Suppressor macrophage treated with lipopolysaccharide for 4 hours (primary cell): Measurements from ENCODE around the gene XYLT1.
"Not testable (repeated sequence)": the region's sequence is repeated elsewhere in the genome, so short reads cannot be mapped to it uniquely, and the experiment has no call there.

Experiments
- DNase-seq: peaks from one replicate; pipeline ENCODE4 v3.0.0-alpha.2; 2020

The XYLT1 gene

DNA sequence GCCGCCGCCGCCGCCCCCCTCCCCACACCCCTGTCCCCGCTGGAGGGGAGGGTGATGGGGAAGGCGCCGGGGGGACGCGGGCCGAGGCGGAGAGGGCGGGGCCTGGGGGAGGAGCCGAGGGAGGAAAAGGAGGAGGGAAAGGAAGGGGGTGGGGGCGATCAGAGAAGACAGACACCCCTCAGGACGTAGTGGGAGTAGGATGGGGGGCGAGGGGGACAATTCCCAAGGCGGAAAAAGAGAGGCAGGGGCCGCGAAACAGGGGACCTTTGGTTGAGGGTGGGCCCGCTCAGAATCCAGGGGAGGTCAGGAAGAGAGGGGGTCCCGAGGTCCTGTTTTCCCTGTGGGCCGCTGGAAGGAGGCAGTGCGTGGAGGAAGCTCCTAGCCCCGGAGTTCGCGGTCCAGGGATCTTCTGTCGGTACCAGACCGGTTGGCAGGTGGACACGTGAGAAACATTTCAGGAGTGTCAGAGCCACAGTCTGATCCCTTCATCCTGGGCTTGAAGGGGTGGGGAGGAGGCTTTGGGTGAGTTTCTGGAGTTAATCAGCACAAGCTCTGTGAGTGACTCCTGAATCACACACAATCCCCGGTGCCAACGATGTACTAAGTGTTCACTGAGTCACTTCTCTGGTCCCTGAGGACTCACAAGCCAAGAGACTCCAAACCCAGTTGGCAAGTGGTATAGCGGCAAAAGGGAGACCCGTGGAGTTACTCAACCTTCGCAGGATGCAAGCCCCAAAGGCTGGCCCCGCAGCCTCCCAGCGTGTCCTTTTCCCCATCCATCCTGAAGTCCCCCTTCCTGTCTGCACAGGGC, at the start of gene XYLT1:
Gene XYLT1, minus strand, starts transcription at position 53 of the 811 bp plus-strand sequence. CDS start 164 bp downstream, outside the sequence.
- DNase-seq: peak; percentile 51

GRCh38 chr16:17520111-17520510, 49.4 kb upstream of the XYLT1 start:
- no peak for DNase-seq

DNA sequence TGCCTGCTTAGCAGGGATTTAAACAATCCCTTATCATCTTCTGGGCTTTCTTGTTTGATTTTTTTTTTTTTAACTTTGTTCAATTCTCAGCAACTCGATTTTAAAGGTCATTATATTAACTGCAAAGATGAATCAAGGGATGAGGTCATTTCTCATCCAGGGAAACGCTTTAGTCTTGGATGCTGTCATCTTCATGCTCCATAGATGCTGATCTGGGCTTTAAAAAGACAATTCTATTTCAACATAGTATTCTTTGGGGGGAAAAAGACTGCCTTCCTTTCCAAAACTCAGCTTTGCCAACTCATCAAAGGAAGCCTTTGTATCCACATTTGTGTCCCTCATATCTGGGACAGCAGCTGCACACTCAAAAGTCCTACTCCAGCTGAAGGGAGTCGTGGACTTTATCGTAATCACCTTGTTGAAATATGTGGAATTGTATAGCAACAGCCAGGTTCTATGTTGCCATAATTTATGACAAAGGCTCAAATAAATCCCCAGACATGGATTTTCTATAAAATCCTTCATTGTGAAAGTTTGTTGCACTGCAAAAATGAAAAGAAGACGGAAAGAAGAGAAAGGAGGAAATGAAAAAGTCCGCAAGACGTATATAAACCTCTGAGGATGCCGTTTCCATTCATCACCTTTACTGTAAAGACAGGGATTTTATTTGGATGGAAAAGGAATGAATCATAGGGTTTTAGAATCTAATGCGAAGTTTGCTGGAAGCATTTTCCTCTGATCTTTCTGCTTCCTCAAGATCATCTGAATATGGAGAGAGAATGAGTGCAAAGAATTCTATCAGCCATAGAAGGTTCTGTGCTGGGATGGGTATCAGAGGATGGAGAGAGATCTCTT, 48.6 kb upstream of the XYLT1 start:
- DNase-seq: no peak

DNA sequence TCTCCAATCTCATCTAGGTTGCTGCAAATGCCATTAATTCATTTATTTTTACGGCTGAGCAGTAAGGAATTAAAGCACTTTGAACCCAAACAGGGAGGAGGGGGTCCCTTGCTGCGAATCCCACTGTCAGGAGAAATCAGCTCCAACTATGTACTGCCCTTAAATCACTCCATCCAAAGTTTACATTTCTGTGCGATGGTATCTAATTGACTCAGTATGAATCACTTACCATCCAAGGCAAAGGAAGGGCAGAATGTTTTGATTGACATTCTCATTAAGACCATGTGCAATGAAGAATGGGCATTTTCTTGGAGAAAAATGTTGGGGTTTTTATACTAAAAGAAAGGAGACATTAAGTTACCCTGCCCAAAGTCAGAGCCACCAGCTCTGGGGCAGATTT, 47.7 kb upstream of the XYLT1 start:
- DNase-seq: no peak

GRCh38 chr16:17515421-17516210, 44.9 kb upstream of the XYLT1 start:
- DNase-seq: no peak

- DNase-seq: no peak
Observed at GRCh38 chr16:17512636-17513220, 42.0 kb upstream of the XYLT1 start.

DNA sequence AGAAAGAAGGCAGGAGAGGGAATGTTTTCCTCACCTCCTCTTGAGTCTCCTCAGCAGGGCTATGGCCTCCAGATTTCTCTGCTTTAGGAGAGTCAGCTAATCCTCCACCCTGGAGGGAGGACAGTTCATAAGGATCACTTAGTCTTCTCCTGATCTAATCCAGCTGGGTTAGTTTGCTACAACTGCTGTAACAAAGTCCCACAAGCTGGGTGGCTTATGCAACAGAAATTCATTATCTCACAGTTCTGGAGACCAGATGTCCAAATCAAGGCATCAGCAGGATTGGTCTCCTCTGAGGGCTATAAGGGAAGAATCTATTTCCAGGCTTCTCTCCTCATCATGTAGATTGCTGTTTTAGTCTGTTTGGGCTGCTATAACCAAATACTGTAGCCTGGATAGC, 40.6 kb upstream of the XYLT1 start:
- DNase-seq: no peak

- no peak for DNase-seq
Observed at GRCh38 chr16:17510567-17510966, 39.8 kb upstream of the XYLT1 start.

DNA sequence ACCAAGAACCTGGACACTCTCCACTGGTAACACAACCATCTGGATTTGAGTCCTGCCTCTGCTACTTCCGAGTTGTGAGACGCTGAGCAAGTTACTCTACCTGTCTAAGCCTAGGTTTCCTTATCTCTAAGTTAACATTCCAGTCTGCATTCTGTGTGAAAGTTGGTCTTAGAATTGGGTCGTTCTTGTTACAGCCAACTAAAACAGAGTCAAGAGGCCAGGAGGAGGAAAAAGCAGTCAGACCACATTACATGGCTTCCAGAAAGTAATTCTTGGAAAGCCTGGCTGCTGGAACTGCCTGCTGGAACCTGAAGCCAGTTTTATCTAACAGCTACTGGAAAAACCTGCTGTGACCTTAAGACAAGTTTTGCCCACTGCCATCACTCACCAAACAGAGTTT, 38.4 kb upstream of the XYLT1 start:
- no peak for DNase-seq

DNA sequence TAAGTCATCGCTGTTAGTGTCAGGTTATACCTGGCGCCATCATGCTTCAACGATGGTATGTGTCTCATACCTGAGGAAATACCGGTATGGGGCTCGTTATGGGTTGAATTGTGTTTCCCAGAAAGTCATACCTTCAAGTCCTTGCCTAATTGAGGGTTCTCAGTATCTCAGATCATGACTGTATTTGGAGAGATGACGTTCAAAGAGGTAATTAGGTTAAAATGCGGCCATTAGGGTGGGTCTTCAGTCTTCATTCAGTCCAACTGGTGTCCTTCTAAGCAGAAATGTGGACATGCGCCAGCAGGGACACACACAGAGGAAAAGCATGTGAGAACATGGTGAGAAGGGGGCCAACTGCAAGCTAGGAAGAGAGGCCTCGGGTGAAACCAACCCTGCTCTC, 37.5 kb upstream of the XYLT1 start:
- DNase-seq: no peak

DNA sequence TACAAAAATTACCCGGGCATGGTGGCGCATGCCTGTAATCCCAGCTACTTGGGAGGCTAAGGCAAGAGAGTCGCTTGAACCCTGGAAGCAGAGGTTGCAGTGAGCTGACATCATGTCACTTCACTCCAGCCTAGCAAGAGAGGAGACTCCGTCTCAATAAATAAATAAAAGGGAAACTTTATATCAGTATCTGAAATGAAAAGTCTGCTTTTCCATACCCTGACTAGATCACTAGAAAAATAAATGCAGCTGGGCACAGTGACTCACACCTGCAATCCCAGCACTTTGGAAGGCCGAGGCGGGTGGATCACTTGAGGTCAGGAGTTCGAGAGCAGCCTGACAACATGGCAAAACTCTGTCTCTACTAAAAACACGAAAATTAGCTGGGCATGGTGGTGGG, 36.8 kb upstream of the XYLT1 start:
- not testable (repeated sequence) for DNase-seq

DNA sequence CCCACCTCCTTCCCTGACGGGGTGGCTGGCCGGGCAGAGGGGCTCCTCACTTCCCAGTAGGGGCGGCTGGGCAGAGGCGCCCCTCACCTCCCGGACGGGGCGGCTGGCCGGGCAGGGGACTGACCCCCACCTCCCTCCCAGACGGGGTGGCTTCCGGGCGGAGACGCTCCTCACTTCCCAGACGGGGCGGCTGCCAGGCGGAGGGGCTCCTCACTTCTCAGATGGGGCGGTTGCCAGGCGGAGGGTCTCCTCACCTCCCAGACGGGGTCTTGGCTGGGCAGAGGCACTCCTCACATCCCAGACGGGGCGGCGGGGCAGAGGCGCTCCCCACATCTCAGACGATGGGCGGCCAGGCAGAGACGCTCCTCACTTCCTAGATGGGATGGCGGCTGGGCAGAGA, 35.1 kb upstream of the XYLT1 start:
- DNase-seq: not testable (repeated sequence)

- DNase-seq: no peak
Observed at GRCh38 chr16:17504050-17504449, 33.3 kb upstream of the XYLT1 start.

DNA sequence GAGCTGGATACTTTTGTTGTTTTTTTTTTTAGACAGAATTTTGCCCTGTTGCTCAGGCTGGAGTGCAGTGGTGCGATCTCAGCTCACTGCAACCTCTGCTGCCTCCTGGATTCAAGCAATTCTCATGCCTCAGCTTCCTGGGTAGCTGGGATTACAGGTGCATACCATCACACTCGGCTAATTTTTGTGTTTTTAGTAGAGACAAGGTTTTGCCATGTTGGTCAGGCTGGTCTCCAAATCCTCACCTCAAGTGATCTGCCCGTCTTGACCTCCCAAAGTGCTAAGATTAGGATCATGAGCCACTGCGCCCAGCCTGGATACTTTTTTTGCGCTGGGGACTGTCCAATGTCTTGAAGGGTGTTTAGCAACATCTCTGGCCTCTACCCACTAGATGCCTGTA, 32.6 kb upstream of the XYLT1 start:
- no peak for DNase-seq

DNA sequence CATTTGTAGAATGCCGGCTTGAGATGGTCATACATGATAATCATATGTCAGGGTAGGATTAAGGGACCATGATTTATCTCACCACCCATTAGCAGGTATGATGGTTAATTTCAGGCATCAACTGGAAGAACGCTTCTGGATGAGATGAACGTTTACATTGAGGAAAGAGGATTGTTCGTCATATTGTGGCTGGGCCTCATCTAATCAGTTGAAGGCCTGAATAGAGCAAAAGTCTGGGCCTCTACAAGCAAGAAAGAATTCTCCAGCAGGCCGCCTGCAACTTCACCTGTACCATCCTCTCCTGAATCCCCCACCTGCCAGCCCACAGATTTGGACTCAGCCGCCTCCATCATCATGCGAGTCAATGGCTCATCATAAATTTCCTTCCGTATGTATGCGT, 30.6 kb upstream of the XYLT1 start:
- DNase-seq: no peak

GRCh38 chr16:17499223-17499902, 28.6 kb upstream of the XYLT1 start:
- no peak for DNase-seq

DNA sequence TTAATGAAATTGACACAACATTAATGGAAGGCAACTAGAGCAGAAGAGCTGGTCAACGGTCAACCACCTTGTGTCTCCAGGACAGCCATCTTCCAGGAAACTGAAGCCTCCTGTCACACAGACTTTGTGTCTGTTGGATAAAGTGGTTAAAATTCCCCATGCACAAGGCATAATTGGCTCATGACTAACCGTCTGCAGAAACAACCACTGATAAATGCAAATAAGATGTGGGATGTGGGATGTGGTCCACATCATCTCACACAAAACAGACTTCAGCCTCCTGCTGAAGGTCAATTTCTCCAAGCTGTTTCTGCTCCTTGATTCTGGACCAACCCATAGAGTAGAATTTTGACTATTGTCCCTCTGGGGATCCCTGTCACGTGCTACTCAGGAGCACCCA, 26.9 kb upstream of the XYLT1 start:
- no peak for DNase-seq

GRCh38 chr16:17496891-17497290, 26.1 kb upstream of the XYLT1 start:
- no peak for DNase-seq

DNA sequence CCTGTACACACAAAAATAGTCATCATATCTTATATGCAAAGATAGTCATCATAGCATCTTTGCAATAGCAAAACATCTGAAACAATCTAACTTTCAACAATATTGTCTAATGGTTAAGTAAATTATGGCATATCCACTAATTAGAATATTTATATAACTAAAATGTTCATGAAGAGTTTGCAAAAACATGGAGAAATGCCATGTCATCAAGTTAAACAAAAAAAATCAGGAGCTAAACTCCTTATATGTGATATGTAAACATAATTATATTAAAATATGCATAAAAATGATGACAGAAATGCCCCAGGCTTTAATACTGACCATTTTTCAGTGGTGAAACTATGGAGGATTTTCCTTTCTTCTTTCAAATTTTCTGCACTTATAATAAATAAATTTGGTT, 22.3 kb upstream of the XYLT1 start:
- no peak for DNase-seq

- no peak for DNase-seq
Observed at GRCh38 chr16:17491140-17491662, 20.4 kb upstream of the XYLT1 start.

DNA sequence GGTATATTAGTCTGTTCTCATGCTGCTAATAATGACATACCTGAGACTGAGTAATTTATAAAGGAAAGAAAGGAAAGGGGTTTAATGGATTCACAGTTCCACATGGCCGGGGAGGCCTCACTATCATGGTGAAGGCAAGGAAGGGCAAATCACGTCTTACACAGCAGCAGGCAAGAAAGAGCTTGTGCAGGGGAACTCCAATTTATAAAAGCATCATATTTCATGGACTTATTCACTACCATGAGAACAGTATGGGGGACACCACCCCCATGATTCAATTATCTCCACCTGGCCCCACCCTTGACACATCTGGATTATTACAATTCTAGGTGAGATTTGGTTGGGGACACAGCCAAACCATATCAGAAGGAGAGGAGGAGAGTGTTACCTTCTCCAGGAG, 17.7 kb upstream of the XYLT1 start:
- DNase-seq: no peak

DNA sequence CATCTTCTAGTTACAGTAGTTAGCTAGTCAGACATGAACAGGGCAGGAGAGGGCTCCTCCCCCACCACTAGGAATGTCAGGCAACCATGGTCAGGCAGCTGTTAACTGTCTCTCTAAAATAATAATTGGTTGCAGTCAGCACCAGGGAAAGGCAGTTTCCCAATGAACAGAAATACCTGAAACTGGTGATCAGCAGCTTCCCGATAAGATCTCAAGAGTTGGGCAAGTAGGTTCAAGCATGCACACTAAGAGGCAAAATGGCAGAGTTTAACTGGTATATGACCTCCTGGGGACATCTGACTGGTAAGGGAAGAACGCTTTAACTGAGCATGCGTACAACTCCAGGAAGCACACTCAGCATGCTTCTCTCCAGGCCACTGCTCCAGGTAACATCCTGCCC, 12.6 kb upstream of the XYLT1 start:
- no peak for DNase-seq
